Nephron (organoid): ENCODE results near the gene C10orf67.

ENCODE experiments used
- H3K27ac Mint-ChIP-seq, 3 experiments: 2 replicates each; pipeline ENCODE4 v1.8.0; 2020; ENCODE audit warnings: mixed read lengths in 3 of 3, mild to moderate bottlenecking in 2 of 3, moderate library complexity in 1 of 3
- H3K27me3 Mint-ChIP-seq: 2 replicates; pipeline ENCODE4 v1.8.0; 2021; ENCODE audit warnings: low read depth, mild to moderate bottlenecking, moderate library complexity, mixed read lengths
- H3K36me3 Mint-ChIP-seq: 2 replicates; pipeline ENCODE4 v1.8.0; 2020; ENCODE audit warnings: low read depth, mixed read lengths
- H3K4me1 Mint-ChIP-seq: 2 replicates; pipeline ENCODE4 v1.8.0; 2020; ENCODE audit warnings: mixed read lengths
- H3K4me3 Mint-ChIP-seq, 3 experiments: 2 replicates each; pipeline ENCODE4 v1.8.0; 2020; ENCODE audit warnings: mild to moderate bottlenecking in 3 of 3, mixed read lengths in 3 of 3, moderate library complexity in 2 of 3
- H3K9me3 Mint-ChIP-seq: 2 replicates; pipeline ENCODE4 v1.8.0; 2020; ENCODE audit warnings: mixed read lengths
- CTCF ChIP-seq, 3 experiments: fragments of 200-600 bp; sonication (generic); IDR thresholded peaks; one replicate each; pipeline ENCODE4 v1.5.0; 2021; ENCODE audit warnings: antibody characterized with exemption in 3 of 3; ENCODE audit not compliant: unreplicated experiment in 3 of 3

C10orf67 gene

DNA sequence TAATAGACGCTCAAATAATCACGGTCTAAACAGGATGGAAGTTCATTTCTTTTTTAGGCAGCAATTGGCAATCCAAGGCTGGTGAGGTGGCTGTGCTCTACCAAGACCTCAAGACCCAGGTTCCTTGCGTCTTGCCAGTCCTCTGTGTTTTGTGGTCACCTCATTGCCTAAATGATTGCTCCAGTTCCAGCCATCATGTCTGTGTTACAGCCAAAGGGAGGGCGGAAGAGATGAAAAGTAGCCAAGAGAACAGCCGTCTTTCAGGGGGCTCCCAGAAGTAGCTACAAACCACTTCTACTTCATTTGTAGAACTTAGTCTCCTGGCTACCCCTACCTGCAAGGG lies 19.2 kb upstream of the C10orf67 start:
- Mint-ChIP-seq H3K27ac (no peak overlapping the region), H3K36me3 (no peaks in the 10 kb centered on the region), H3K9me3 (no peaks in the 10 kb centered on the region), H3K4me1 (peaks cover 11% of the 10 kb centered on the region), H3K4me3 (no peak overlapping the region), H3K27me3 (peaks cover 5% of the 10 kb centered on the region)
- no peak for TF ChIP-seq CTCF (IDR thresholded peaks at IDR 0.05; ENCODE audit: unreplicated experiment in 3 of 3)

DNA sequence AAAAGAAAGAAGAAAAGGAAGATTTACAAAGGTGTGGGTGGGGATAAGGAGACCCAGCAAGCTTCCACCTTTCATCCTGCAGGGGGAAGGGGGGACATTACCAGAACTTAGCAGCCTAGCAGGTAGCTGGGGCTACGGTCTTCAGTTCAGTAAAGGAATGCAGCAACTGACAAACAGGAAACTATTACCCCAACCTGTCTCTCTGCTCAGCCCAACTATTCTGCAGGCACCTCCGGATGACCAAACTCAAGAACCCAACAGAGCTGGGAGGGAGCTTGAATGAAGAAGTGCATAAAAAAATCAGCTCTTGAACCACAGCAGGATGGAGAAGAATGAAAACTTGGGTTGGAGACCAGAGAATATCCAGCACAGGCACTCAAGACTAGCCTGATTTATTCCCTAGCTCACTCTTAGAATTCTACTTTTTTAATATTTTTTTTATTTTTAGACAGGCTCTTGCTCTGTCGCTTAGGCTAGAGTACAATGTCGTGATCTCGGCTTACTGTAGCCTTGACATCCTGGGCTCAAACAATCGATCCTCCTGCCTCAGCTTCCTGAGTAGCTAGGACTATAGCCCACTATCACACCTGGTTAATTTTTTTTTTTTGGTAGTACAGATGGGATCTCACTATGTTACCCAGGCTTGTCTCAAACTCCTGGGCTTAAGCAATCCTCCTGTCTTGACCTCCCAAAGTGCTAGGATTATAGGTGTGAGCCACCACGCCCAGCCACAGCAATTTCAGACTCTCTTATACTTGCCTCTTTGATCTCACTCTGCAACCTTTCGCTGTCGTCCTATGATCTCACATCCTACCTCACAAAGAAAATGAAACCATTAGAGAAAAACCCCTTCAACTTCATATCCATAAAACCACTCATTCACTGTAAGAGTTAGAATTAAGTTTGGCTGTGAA lies 18.5 kb upstream of the C10orf67 start:
- H3K4me1 Mint-ChIP-seq: peaks cover 4% of the 10 kb centered on the region
- TF ChIP-seq CTCF (IDR thresholded peaks at IDR 0.05; ENCODE audit: unreplicated experiment in 3 of 3): no peak
- no peaks in the 10 kb centered on the region for H3K9me3 Mint-ChIP-seq
- no peak overlapping the region for H3K4me3 Mint-ChIP-seq
- H3K27me3 Mint-ChIP-seq: peaks cover 5% of the 10 kb centered on the region
- no peaks in the 10 kb centered on the region for H3K36me3 Mint-ChIP-seq
- no peak overlapping the region for H3K27ac Mint-ChIP-seq

- Mint-ChIP-seq H3K27ac (no peak overlapping the region), H3K27me3 (peaks cover 5% of the 10 kb centered on the region), H3K4me1 (no peaks in the 10 kb centered on the region), H3K9me3 (no peaks in the 10 kb centered on the region), H3K36me3 (no peaks in the 10 kb centered on the region), H3K4me3 (no peak overlapping the region)
- TF ChIP-seq CTCF (IDR thresholded peaks at IDR 0.05; ENCODE audit: unreplicated experiment in 3 of 3): no peak
These were observed 17.7 kb upstream of the C10orf67 start for GRCh38 chr10:23362069-23362830.

- H3K27me3 Mint-ChIP-seq: peaks cover 5% of the 10 kb centered on the region
- no peaks in the 10 kb centered on the region for H3K4me1 Mint-ChIP-seq
- TF ChIP-seq CTCF (IDR thresholded peaks at IDR 0.05; ENCODE audit: unreplicated experiment in 3 of 3): no peak
- H3K9me3 Mint-ChIP-seq: no peaks in the 10 kb centered on the region
- no peak overlapping the region for H3K27ac Mint-ChIP-seq
- H3K36me3 Mint-ChIP-seq: no peaks in the 10 kb centered on the region
- H3K4me3 Mint-ChIP-seq: no peak overlapping the region
These were observed 17.1 kb upstream of the C10orf67 start for GRCh38 chr10:23361665-23362064.

GRCh38 chr10:23359692-23360380 lies 15.2 kb upstream of the C10orf67 start:
- H3K36me3 Mint-ChIP-seq: no peaks in the 10 kb centered on the region
- peaks cover 8% of the 10 kb centered on the region for H3K27me3 Mint-ChIP-seq
- no peaks in the 10 kb centered on the region for H3K4me1 Mint-ChIP-seq
- no peak for TF ChIP-seq CTCF (IDR thresholded peaks at IDR 0.05; ENCODE audit: unreplicated experiment in 3 of 3)
- no peak overlapping the region for H3K4me3 Mint-ChIP-seq
- no peaks in the 10 kb centered on the region for H3K9me3 Mint-ChIP-seq
- H3K27ac Mint-ChIP-seq: no peak overlapping the region
